Measurements from ENCODE around the gene FGD6. TPM values are rescaled to one million over a fixed set of nuclear protein-coding genes. Genes with fewer than 3 reads are reported as not detected.
A peak's percentile ranks its signal among the peaks of the same experiment; 100 is the strongest.

Gene FGD6
- total and polyA plus RNA-seq, 4 experiments from 2014 or later = 0.16 to 0.70 (median 0.69) TPM; not detected in 1

- no peaks in the 10 kb centered on the region for H3K27me3 ChIP-seq (ENCODE audit: insufficient read depth, low read length)
- no peak overlapping the region for H3K27ac ChIP-seq (ENCODE audit: low read depth, low read length)
- CTCF ChIA-PET (ENCODE audit: partially characterized antibody) = no interaction called here
- no peak overlapping the region for H3K27ac Mint-ChIP-seq
- DNase-seq = no peak
- no peaks in the 10 kb centered on the region for H3K9me3 Mint-ChIP-seq
- intact Hi-C loops (cut with micrococcal nuclease) = no loop called here
- no peaks in the 10 kb centered on the region for H3K9me3 ChIP-seq (ENCODE audit: control insufficient read depth in 1 of 2, low read length in 2 of 2)
- POLR2A ChIA-PET (ENCODE audit: partially characterized antibody) = no interaction called here
- peaks cover 49 to 68% of the 10 kb centered on the region in 2 donors for H3K36me3 Mint-ChIP-seq
- no peaks in the 10 kb centered on the region for H3K27me3 Mint-ChIP-seq
- H3K36me3 ChIP-seq (ENCODE audit: insufficient read depth, low read length) = peaks cover 10% of the 10 kb centered on the region
- no peak overlapping the region for H3K4me3 ChIP-seq (ENCODE audit: low read length in 2 of 2)
- no peak overlapping the region for H3K4me3 Mint-ChIP-seq
- no peaks in the 10 kb centered on the region for H3K4me1 ChIP-seq (ENCODE audit: insufficient read depth, low read length)
- H3K4me1 Mint-ChIP-seq = peaks cover 0 to 4% (median 3%) of the 10 kb centered on the region in 4 donors
These were observed 40.9 kb upstream of the FGD6 start for GRCh38 chr12:95258151-95258550.

GRCh38 chr12:95257541-95257940 is 40.3 kb upstream of the FGD6 start:
- intact Hi-C loops (cut with micrococcal nuclease) = no loop called here
- Histone ChIP-seq H3K4me3 (ENCODE audit: low read length in 2 of 2) (no peak overlapping the region), H3K36me3 (ENCODE audit: insufficient read depth, low read length) (peaks cover 12% of the 10 kb centered on the region), H3K4me1 (ENCODE audit: insufficient read depth, low read length) (no peaks in the 10 kb centered on the region), H3K9me3 (ENCODE audit: control insufficient read depth in 1 of 2, low read length in 2 of 2) (no peaks in the 10 kb centered on the region), H3K27me3 (ENCODE audit: insufficient read depth, low read length) (no peaks in the 10 kb centered on the region), H3K27ac (ENCODE audit: low read depth, low read length) (no peak overlapping the region)
- Mint-ChIP-seq H3K36me3 (peaks cover 45 to 66% of the 10 kb centered on the region in 2 donors), H3K27me3 (no peaks in the 10 kb centered on the region), H3K27ac (peak overlapping the region in 1 of 7 donors; percentile 8), H3K4me3 (no peak overlapping the region), H3K9me3 (no peaks in the 10 kb centered on the region), H3K4me1 (peaks cover 0 to 4% (median 3%) of the 10 kb centered on the region in 4 donors)
- POLR2A ChIA-PET (ENCODE audit: partially characterized antibody) = no interaction called here
- DNase-seq = no peak
- CTCF ChIA-PET (ENCODE audit: partially characterized antibody) = no interaction called here

GRCh38 chr12:95253386-95253785 is 36.1 kb upstream of the FGD6 start:
- Mint-ChIP-seq H3K9me3 (no peaks in the 10 kb centered on the region), H3K27ac (no peak overlapping the region), H3K27me3 (no peaks in the 10 kb centered on the region), H3K4me1 (peaks cover 6 to 14% (median 12%) of the 10 kb centered on the region in 4 donors), H3K36me3 (peaks cover 40 to 51% of the 10 kb centered on the region in 2 donors), H3K4me3 (no peak overlapping the region)
- Histone ChIP-seq H3K4me3 (ENCODE audit: low read length in 2 of 2) (no peak overlapping the region), H3K27ac (ENCODE audit: low read depth, low read length) (no peak overlapping the region), H3K27me3 (ENCODE audit: insufficient read depth, low read length) (no peaks in the 10 kb centered on the region), H3K36me3 (ENCODE audit: insufficient read depth, low read length) (peaks cover 12% of the 10 kb centered on the region), H3K9me3 (ENCODE audit: control insufficient read depth in 1 of 2, low read length in 2 of 2) (no peaks in the 10 kb centered on the region), H3K4me1 (ENCODE audit: insufficient read depth, low read length) (no peaks in the 10 kb centered on the region)
- intact Hi-C loops (cut with micrococcal nuclease) = no loop called here
- ChIA-PET CTCF (ENCODE audit: partially characterized antibody) (interaction anchor here (0.7 kb wide), 1 partner anchor 103 kb away, joined by 3 read pairs; no protein-coding TSS in a partner anchor), POLR2A (ENCODE audit: partially characterized antibody) (no interaction called here)
- DNase-seq = no peak

- H3K36me3 Mint-ChIP-seq = peaks cover 16 to 20% of the 10 kb centered on the region in 2 donors
- H3K27me3 ChIP-seq (ENCODE audit: insufficient read depth, low read length) = no peaks in the 10 kb centered on the region
- H3K4me1 ChIP-seq (ENCODE audit: insufficient read depth, low read length) = no peaks in the 10 kb centered on the region
- H3K27ac Mint-ChIP-seq = peak overlapping the region in 2 of 7 donors; percentile 25 to 32
- H3K27ac ChIP-seq (ENCODE audit: low read depth, low read length) = no peak overlapping the region
- H3K27me3 Mint-ChIP-seq = no peaks in the 10 kb centered on the region
- POLR2A ChIA-PET (ENCODE audit: partially characterized antibody) = no interaction called here
- intact Hi-C loops (cut with micrococcal nuclease) = no loop called here
- H3K4me3 Mint-ChIP-seq = no peak overlapping the region
- peaks cover 5% of the 10 kb centered on the region for H3K36me3 ChIP-seq (ENCODE audit: insufficient read depth, low read length)
- H3K4me1 Mint-ChIP-seq = peaks cover 17 to 33% (median 22%) of the 10 kb centered on the region in 4 donors
- H3K9me3 Mint-ChIP-seq = no peaks in the 10 kb centered on the region
- H3K9me3 ChIP-seq (ENCODE audit: control insufficient read depth in 1 of 2, low read length in 2 of 2) = no peaks in the 10 kb centered on the region
- H3K4me3 ChIP-seq (ENCODE audit: low read length in 2 of 2) = no peak overlapping the region
- DNase-seq = no peak
- CTCF ChIA-PET (ENCODE audit: partially characterized antibody) = no interaction called here
These were observed 31.5 kb upstream of the FGD6 start for GRCh38 chr12:95248604-95249360.

- Mint-ChIP-seq H3K9me3 (no peaks in the 10 kb centered on the region), H3K4me1 (peaks cover 17 to 34% (median 25%) of the 10 kb centered on the region in 4 donors), H3K27ac (no peak overlapping the region), H3K27me3 (no peaks in the 10 kb centered on the region), H3K4me3 (no peak overlapping the region), H3K36me3 (peaks cover 11 to 18% of the 10 kb centered on the region in 2 donors)
- Histone ChIP-seq H3K4me3 (ENCODE audit: low read length in 2 of 2) (no peak overlapping the region), H3K9me3 (ENCODE audit: control insufficient read depth in 1 of 2, low read length in 2 of 2) (no peaks in the 10 kb centered on the region), H3K4me1 (ENCODE audit: insufficient read depth, low read length) (no peaks in the 10 kb centered on the region), H3K27ac (ENCODE audit: low read depth, low read length) (no peak overlapping the region), H3K36me3 (ENCODE audit: insufficient read depth, low read length) (peaks cover under 1% of the 10 kb centered on the region), H3K27me3 (ENCODE audit: insufficient read depth, low read length) (no peaks in the 10 kb centered on the region)
- CTCF ChIA-PET (ENCODE audit: partially characterized antibody) = no interaction called here
- POLR2A ChIA-PET (ENCODE audit: partially characterized antibody) = no interaction called here
- intact Hi-C loops (cut with micrococcal nuclease) = no loop called here
- DNase-seq = no peak
These were observed 30.8 kb upstream of the FGD6 start for GRCh38 chr12:95248095-95248494.

- H3K9me3 ChIP-seq (ENCODE audit: control insufficient read depth in 1 of 2, low read length in 2 of 2) = no peaks in the 10 kb centered on the region
- no peaks in the 10 kb centered on the region for H3K36me3 ChIP-seq (ENCODE audit: insufficient read depth, low read length)
- CTCF ChIA-PET (ENCODE audit: partially characterized antibody) = no interaction called here
- intact Hi-C loops (cut with micrococcal nuclease) = no loop called here
- Mint-ChIP-seq H3K27ac (no peak overlapping the region), H3K36me3 (peaks cover 10 to 15% of the 10 kb centered on the region in 2 donors), H3K9me3 (no peaks in the 10 kb centered on the region), H3K4me1 (peaks cover 14 to 37% (median 28%) of the 10 kb centered on the region in 4 donors), H3K27me3 (no peaks in the 10 kb centered on the region), H3K4me3 (no peak overlapping the region)
- no peaks in the 10 kb centered on the region for H3K4me1 ChIP-seq (ENCODE audit: insufficient read depth, low read length)
- H3K4me3 ChIP-seq (ENCODE audit: low read length in 2 of 2) = no peak overlapping the region
- DNase-seq = no peak
- POLR2A ChIA-PET (ENCODE audit: partially characterized antibody) = no interaction called here
- H3K27me3 ChIP-seq (ENCODE audit: insufficient read depth, low read length) = no peaks in the 10 kb centered on the region
- no peak overlapping the region for H3K27ac ChIP-seq (ENCODE audit: low read depth, low read length)
These were observed 27.1 kb upstream of the FGD6 start for GRCh38 chr12:95244350-95244749.

GRCh38 chr12:95243497-95244183 is 26.4 kb upstream of the FGD6 start:
- H3K4me1 Mint-ChIP-seq = peaks cover 17 to 33% (median 27%) of the 10 kb centered on the region in 4 donors
- no peak overlapping the region for H3K4me3 Mint-ChIP-seq
- intact Hi-C loops (cut with micrococcal nuclease) = no loop called here
- H3K4me1 ChIP-seq (ENCODE audit: insufficient read depth, low read length) = no peaks in the 10 kb centered on the region
- CTCF ChIA-PET (ENCODE audit: partially characterized antibody) = no interaction called here
- no peaks in the 10 kb centered on the region for H3K27me3 ChIP-seq (ENCODE audit: insufficient read depth, low read length)
- no peak overlapping the region for H3K27ac ChIP-seq (ENCODE audit: low read depth, low read length)
- no peak overlapping the region for H3K4me3 ChIP-seq (ENCODE audit: low read length in 2 of 2)
- H3K9me3 Mint-ChIP-seq = no peaks in the 10 kb centered on the region
- H3K27me3 Mint-ChIP-seq = no peaks in the 10 kb centered on the region
- POLR2A ChIA-PET (ENCODE audit: partially characterized antibody) = no interaction called here
- H3K36me3 ChIP-seq (ENCODE audit: insufficient read depth, low read length) = no peaks in the 10 kb centered on the region
- H3K9me3 ChIP-seq (ENCODE audit: control insufficient read depth in 1 of 2, low read length in 2 of 2) = no peaks in the 10 kb centered on the region
- peaks cover 10 to 15% of the 10 kb centered on the region in 2 donors for H3K36me3 Mint-ChIP-seq
- H3K27ac Mint-ChIP-seq = peak overlapping the region in 1 of 7 donors; percentile 22
- no peak for DNase-seq
